Placental epithelial cell (primary cell): ENCODE measurements around the gene IL12A. TPM values are rescaled to one million over a fixed set of nuclear protein-coding genes. Genes with fewer than 3 reads are reported as not detected.

ENCODE experiments used
- total RNA-seq: library from RNA; depleted of rRNA; stranded (reverse); fragments of >200 nt; gene quantifications from 2 replicates; pipeline ENCODE4 v1.2.3, GENCODE V29; 2012

Gene IL12A
- total RNA-seq: under 0.01 TPM in 1 of 2 replicates, not detected in the other

DNA sequence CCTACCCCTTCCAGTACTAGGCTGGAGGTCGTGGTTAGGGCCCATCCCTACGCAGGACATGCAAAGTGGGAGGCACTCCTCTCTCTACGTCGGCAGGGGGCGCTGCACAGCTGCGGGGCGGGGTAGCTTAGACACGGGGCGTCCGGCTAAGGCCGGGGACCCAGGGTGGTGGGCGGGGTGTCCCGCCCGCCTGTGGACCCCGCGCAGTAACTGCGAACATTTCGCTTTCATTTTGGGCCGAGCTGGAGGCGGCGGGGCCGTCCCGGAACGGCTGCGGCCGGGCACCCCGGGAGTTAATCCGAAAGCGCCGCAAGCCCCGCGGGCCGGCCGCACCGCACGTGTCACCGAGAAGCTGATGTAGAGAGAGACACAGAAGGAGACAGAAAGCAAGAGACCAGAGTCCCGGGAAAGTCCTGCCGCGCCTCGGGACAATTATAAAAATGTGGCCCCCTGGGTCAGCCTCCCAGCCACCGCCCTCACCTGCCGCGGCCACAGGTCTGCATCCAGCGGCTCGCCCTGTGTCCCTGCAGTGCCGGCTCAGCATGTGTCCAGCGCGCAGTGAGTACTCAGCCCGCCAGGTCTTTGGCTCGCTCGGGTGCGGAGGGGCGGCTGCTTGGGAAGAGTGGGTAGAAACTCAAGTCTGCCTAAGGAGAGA lies at the start of gene IL12A:
Gene IL12A, plus strand, starts transcription at position 219 of the 655 bp plus-strand sequence.

Other genes starting within 250 kb of the IL12A start
- gene SCHIP1, start 149.0 kb upstream of the IL12A start, total RNA-seq: 8.6 and 13.8 TPM in 2 replicates
- 0.11 TPM in 1 of 2 replicates, not detected in the other for gene C3orf80, start 236.6 kb downstream of the IL12A start, total RNA-seq